ENCODE results near the gene MARCHF3. TPM values are rescaled to one million over a fixed set of nuclear protein-coding genes. Genes with fewer than 3 reads are reported as not detected.

MARCHF3 gene
- total and polyA plus RNA-seq, 2 of the 13 experiments (the other 11 are each of a cell fraction or from before 2014, with no cell fraction given) = 4.8 to 11.9 TPM

DNA sequence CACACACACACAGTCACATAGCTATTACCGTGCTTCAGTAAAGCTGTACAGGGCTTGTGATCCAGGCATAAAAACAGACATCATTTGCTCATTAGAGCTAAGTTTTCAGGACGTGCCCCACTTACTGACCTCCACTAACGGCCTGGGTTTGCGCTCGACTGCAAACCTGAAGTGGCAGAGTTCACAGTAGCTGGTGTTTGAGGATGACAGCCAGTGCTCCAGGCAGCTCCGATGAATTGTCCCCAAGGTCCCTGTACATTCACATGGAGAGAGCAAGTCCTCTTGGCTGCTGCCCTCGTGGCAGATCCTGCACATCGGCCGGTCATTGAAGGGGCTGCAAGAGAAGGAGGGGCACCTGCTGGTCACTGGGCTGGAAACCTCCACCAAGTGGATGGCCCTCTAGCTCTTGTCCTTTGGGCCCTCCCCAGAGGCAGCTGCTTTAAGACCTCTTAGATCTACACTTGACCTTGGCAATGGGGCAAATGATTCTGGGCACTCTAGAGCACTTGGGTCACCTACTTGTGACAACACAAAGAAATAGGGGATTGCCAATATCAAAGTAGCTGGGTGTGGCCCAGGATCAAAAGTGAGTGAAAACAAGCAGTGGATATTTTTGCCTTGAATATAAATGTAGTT, 115.4 kb downstream of the MARCHF3 start (continued):
- TF ChIP-seq BRF2 (CRISPR knock-in tag; IDR thresholded peaks at IDR 0.05) (no peak), ZNF44 (CRISPR knock-in tag; IDR thresholded peaks at IDR 0.05) (no peak), ZNF350 (CRISPR knock-in tag; IDR thresholded peaks at IDR 0.05; ENCODE audit: borderline replicate concordance, low read depth) (no peak), ZNF24 (IDR thresholded peaks at IDR 0.05) (no peak), MTF1 (CRISPR knock-in tag; IDR thresholded peaks at IDR 0.05) (no peak), KDM2A (CRISPR knock-in tag; IDR thresholded peaks at IDR 0.05; ENCODE audit: borderline replicate concordance, low read depth) (no peak), ZFP41 (CRISPR knock-in tag; IDR thresholded peaks at IDR 0.05; ENCODE audit: borderline replicate concordance) (no peak), TCF12 (IDR thresholded peaks at IDR 0.05) (no peak), TCF12 (CRISPR knock-in tag; IDR thresholded peaks at IDR 0.05) (no peak), ZNF703 (CRISPR knock-in tag; IDR thresholded peaks at IDR 0.05; ENCODE audit: borderline replicate concordance) (no peak), ZNF30 (CRISPR knock-in tag; IDR thresholded peaks at IDR 0.05) (no peak), DMAP1 (CRISPR knock-in tag; IDR thresholded peaks at IDR 0.05) (no peak)
- TF ChIP-seq, protein P1, sequence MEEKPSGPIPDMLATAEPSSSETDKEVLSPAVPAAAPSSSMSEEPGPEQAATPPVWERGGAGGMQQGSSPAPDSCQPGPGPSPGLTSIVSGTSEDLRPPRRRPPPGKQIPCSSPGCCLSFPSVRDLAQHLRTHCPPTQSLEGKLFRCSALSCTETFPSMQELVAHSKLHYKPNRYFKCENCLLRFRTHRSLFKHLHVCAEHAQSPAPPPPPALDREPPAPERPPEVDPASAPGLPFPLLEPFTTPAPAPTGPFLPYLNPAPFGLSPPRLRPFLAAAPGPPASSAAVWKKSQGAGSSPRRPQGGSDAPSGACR (CRISPR knock-in tag; IDR thresholded peaks at IDR 0.05) = no peak
- TF ChIP-seq, protein P2, sequence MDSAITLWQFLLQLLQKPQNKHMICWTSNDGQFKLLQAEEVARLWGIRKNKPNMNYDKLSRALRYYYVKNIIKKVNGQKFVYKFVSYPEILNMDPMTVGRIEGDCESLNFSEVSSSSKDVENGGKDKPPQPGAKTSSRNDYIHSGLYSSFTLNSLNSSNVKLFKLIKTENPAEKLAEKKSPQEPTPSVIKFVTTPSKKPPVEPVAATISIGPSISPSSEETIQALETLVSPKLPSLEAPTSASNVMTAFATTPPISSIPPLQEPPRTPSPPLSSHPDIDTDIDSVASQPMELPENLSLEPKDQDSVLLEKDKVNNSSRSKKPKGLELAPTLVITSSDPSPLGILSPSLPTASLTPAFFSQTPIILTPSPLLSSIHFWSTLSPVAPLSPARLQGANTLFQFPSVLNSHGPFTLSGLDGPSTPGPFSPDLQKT (CRISPR knock-in tag; IDR thresholded peaks at IDR 0.05; ENCODE audit: borderline replicate concordance) = no peak
